ENCODE data around the gene FILIP1. TPM values are rescaled to one million over a fixed set of nuclear protein-coding genes. Genes with fewer than 3 reads are reported as not detected.
A peak's percentile ranks its signal among the peaks of the same experiment; 100 is the strongest.
"Not testable (repeated sequence)": the region's sequence is repeated elsewhere in the genome, so short reads cannot be mapped to it uniquely, and the experiment has no call there.

FILIP1 gene
- total RNA-seq, 6 experiments from 2014 or later, result 0.09 to 0.24 (median 0.12) TPM

GRCh38 chr6:75415804-75416203 lies 77.8 kb downstream of the FILIP1 start:
- H3K36me3 Mint-ChIP-seq (ENCODE audit: low read depth), result no peaks in the 10 kb centered on the region
- H3K4me1 Mint-ChIP-seq (ENCODE audit: low read depth), result peaks cover 70% of the 10 kb centered on the region
- H3K27me3 Mint-ChIP-seq (ENCODE audit: insufficient read depth), result no peaks in the 10 kb centered on the region; the same call in none of the 2 replicates
- no peak overlapping the region for H3K27ac Mint-ChIP-seq
- H3K4me3 Mint-ChIP-seq, result no peak overlapping the region
- no peak for DNase-seq
- no peaks in the 10 kb centered on the region for H3K9me3 Mint-ChIP-seq
- TF ChIP-seq CTCF (IDR thresholded peaks at IDR 0.05), result no peak

GRCh38 chr6:75414445-75415021 lies 79.1 kb downstream of the FILIP1 start:
- H3K27ac Mint-ChIP-seq, result no peak overlapping the region

GRCh38 chr6:75412969-75413662 lies 80.5 kb downstream of the FILIP1 start:
- H3K9me3 Mint-ChIP-seq, result no peaks in the 10 kb centered on the region
- no peak for TF ChIP-seq CTCF (IDR thresholded peaks at IDR 0.05)
- no peaks in the 10 kb centered on the region; the same call in none of the 2 replicates for H3K27me3 Mint-ChIP-seq (ENCODE audit: insufficient read depth)
- H3K27ac Mint-ChIP-seq, result peak overlapping the region; percentile 25; the same call in 1 of the 2 replicates
- H3K4me3 Mint-ChIP-seq, result peak overlapping the region; percentile 37
- H3K4me1 Mint-ChIP-seq (ENCODE audit: low read depth), result peaks cover 77% of the 10 kb centered on the region
- H3K36me3 Mint-ChIP-seq (ENCODE audit: low read depth), result no peaks in the 10 kb centered on the region
- peak; percentile 59 for DNase-seq

More at GRCh38 chr6:75414445-75415021, 79.1 kb downstream of the FILIP1 start:
- H3K4me1 Mint-ChIP-seq (ENCODE audit: low read depth), result peaks cover 80% of the 10 kb centered on the region
- no peak for DNase-seq
- H3K4me3 Mint-ChIP-seq, result no peak overlapping the region
- no peaks in the 10 kb centered on the region for H3K9me3 Mint-ChIP-seq
- no peaks in the 10 kb centered on the region for H3K36me3 Mint-ChIP-seq (ENCODE audit: low read depth)
- H3K27me3 Mint-ChIP-seq (ENCODE audit: insufficient read depth), result no peaks in the 10 kb centered on the region; the same call in none of the 2 replicates
- TF ChIP-seq CTCF (IDR thresholded peaks at IDR 0.05), result no peak

- H3K36me3 Mint-ChIP-seq (ENCODE audit: low read depth); H3K27me3 Mint-ChIP-seq (ENCODE audit: insufficient read depth); H3K4me3 Mint-ChIP-seq; H3K27ac Mint-ChIP-seq; H3K9me3 Mint-ChIP-seq; DNase-seq: not testable (repeated sequence)
- H3K4me1 Mint-ChIP-seq (ENCODE audit: low read depth), result peaks cover 67% of the 10 kb centered on the region
These were observed 83.0 kb downstream of the FILIP1 start for GRCh38 chr6:75410564-75410963.

- peak; percentile 88 for DNase-seq
- peaks cover 67% of the 10 kb centered on the region for H3K4me1 Mint-ChIP-seq (ENCODE audit: low read depth)
- peak overlapping the region; percentile 71 for H3K27ac Mint-ChIP-seq
- no peak for TF ChIP-seq CTCF (IDR thresholded peaks at IDR 0.05)
- H3K9me3 Mint-ChIP-seq, result no peaks in the 10 kb centered on the region
- peak overlapping the region; percentile 8 for H3K4me3 Mint-ChIP-seq
- H3K36me3 Mint-ChIP-seq (ENCODE audit: low read depth), result no peaks in the 10 kb centered on the region
- H3K27me3 Mint-ChIP-seq (ENCODE audit: insufficient read depth), result no peaks in the 10 kb centered on the region; the same call in none of the 2 replicates
These were observed 83.7 kb downstream of the FILIP1 start for GRCh38 chr6:75409928-75410327.

GRCh38 chr6:75409286-75409685 lies 84.3 kb downstream of the FILIP1 start:
- TF ChIP-seq CTCF (IDR thresholded peaks at IDR 0.05), result no peak
- Mint-ChIP-seq H3K27ac (peak overlapping the region; percentile 71), H3K36me3 (ENCODE audit: low read depth) (no peaks in the 10 kb centered on the region), H3K4me3 (peak overlapping the region; percentile 8; the same call in 1 of the 2 replicates), H3K9me3 (no peaks in the 10 kb centered on the region), H3K27me3 (ENCODE audit: insufficient read depth) (no peaks in the 10 kb centered on the region; the same call in 1 of the 2 replicates), H3K4me1 (ENCODE audit: low read depth) (peaks cover 67% of the 10 kb centered on the region)
- peak; percentile 55 for DNase-seq
